Keratinocyte (primary cell): ENCODE measurements around the gene CHTOP. TPM values are rescaled to one million over a fixed set of nuclear protein-coding genes. Genes with fewer than 3 reads are reported as not detected.

Experiments used
- DNase-seq: peaks from one replicate; pipeline ENCODE4 v3.0.0-alpha.2; 2011; ENCODE audit warnings: low read depth, missing footprints, low spot score
- FAIRE-seq: peaks from 2 replicates; lab custom pipeline; 2011; peaks lifted over from hg19 to GRCh38; lab: Jason Lieb, UNC
- H2AFZ ChIP-seq: 2 replicates; pipeline ENCODE4 v1.6.0; 2012; ENCODE audit warnings: low read length, control low read depth, inconsistent platforms; ENCODE audit not compliant: control insufficient read depth
- H3K27ac ChIP-seq: 2 replicates; pipeline ENCODE4 v1.5.1; 2011; ENCODE audit warnings: low read length; ENCODE audit not compliant: control insufficient read depth, insufficient read depth
- H3K27me3 ChIP-seq: 3 replicates; pipeline ENCODE4 v1.6.0; 2011; ENCODE audit warnings: low read length; ENCODE audit not compliant: control insufficient read depth, insufficient read depth; ENCODE audit errors: extremely low read depth
- H3K36me3 ChIP-seq, 2 experiments: 2 replicates in 1 of 2; 3 replicates in 1 of 2; pipeline ENCODE4 v1.5.1; 2011; ENCODE audit warnings: low read length in 2 of 2, mild to moderate bottlenecking in 1 of 2; ENCODE audit not compliant: control insufficient read depth in 2 of 2, insufficient read depth in 2 of 2; ENCODE audit errors: extremely low read depth in 1 of 2
- H3K4me1 ChIP-seq: 3 replicates; pipeline ENCODE4 v1.5.1; 2011; ENCODE audit warnings: low read length; ENCODE audit not compliant: control insufficient read depth, insufficient read depth; ENCODE audit errors: extremely low read depth
- H3K4me2 ChIP-seq: 3 replicates; pipeline ENCODE4 v1.6.0; 2011; ENCODE audit warnings: low read depth, low read length; ENCODE audit not compliant: control insufficient read depth, insufficient read depth; ENCODE audit errors: extremely low read depth
- H3K4me3 ChIP-seq, 3 experiments: fragments of 200-600 bp in 1 of 3; sonication (generic) in 1 of 3; 2 replicates in 2 of 3; 3 replicates in 1 of 3; pipeline ENCODE4 v1.5.1; 2011 to 2016; ENCODE audit warnings: low read length in 3 of 3, mild to moderate bottlenecking in 3 of 3, control low read depth in 2 of 3, inconsistent platforms in 1 of 3, low read depth in 1 of 3, mixed read lengths in 1 of 3, mixed run types in 1 of 3, moderate library complexity in 1 of 3; ENCODE audit not compliant: control insufficient read depth in 2 of 3, insufficient read depth in 2 of 3; ENCODE audit errors: extremely low read depth in 1 of 3
- H3K79me2 ChIP-seq: 2 replicates; pipeline ENCODE4 v1.6.0; 2012; ENCODE audit warnings: low read length; ENCODE audit not compliant: control insufficient read depth, insufficient read depth
- H3K9ac ChIP-seq: 3 replicates; pipeline ENCODE4 v1.6.0; 2011; ENCODE audit warnings: low read length; ENCODE audit not compliant: control insufficient read depth, insufficient read depth; ENCODE audit errors: extremely low read depth
- H3K9me1 ChIP-seq: 3 replicates; pipeline ENCODE4 v1.6.0; 2011; ENCODE audit warnings: low read length; ENCODE audit not compliant: control insufficient read depth, insufficient read depth; ENCODE audit errors: extremely low read depth
- H3K9me3 ChIP-seq: 2 replicates; pipeline ENCODE4 v1.5.1; 2012; ENCODE audit warnings: low read depth, low read length; ENCODE audit not compliant: control insufficient read depth
- H4K20me1 ChIP-seq: 3 replicates; pipeline ENCODE4 v1.6.0; 2011; ENCODE audit warnings: low read length; ENCODE audit not compliant: control insufficient read depth, insufficient read depth; ENCODE audit errors: extremely low read depth
- EZH2 ChIP-seq: IDR thresholded peaks from one replicate; pipeline ENCODE4 v1.6.1; 2012; ENCODE audit warnings: inconsistent platforms, mild to moderate bottlenecking, low read length, moderate library complexity
- dilution Hi-C: fragments of 300-500 bp; cut with MboI; formaldehyde crosslinking; loops from one replicate; pipeline ENCODE4 v1.7.0; 2020; ENCODE audit warnings: low sequenced_read_pairs; ENCODE audit not compliant: extremely low pct_ligation_motif_present
- polyA plus RNA-seq, 5 experiments: library from polyadenylated mRNA; depleted of rRNA in 3 of 5; stranded (reverse) in 3 of 5; stranded (forward) in 1 of 5; unstranded in 1 of 5; fragments of >200 nt; gene quantifications; 1 replicate in 1 of 5; 2 replicates in 3 of 5; 3 replicates in 1 of 5; pipeline versions ENCODE4 v1.2.1 to v1.2.3, GENCODE V29; 2011 to 2012; ENCODE audit warnings: missing spikeins in 2 of 5, low read depth in 1 of 5, low replicate concordance in 1 of 5
- TF ChIP-seq, protein P1 (sequence below), 3 experiments: IDR thresholded peaks in 1 of 3; conservative IDR thresholded peaks in 1 of 3; optimal IDR thresholded peaks in 1 of 3; 2 replicates in 2 of 3; 3 replicates in 1 of 3; pipeline versions ENCODE3 to v1.5.1; 2011; ENCODE audit warnings: low read length in 3 of 3, mild to moderate bottlenecking in 3 of 3, moderate library complexity in 2 of 3, control low read depth in 1 of 3, inconsistent platforms in 1 of 3; ENCODE audit not compliant: insufficient read depth in 2 of 3; ENCODE audit errors: extremely low read depth in 1 of 3

CHTOP gene
- polyA plus RNA-seq, 1 donor (not counting 4 experiments of a cell fraction or from before 2014, with no cell fraction given) = 68.6 TPM

DNA sequence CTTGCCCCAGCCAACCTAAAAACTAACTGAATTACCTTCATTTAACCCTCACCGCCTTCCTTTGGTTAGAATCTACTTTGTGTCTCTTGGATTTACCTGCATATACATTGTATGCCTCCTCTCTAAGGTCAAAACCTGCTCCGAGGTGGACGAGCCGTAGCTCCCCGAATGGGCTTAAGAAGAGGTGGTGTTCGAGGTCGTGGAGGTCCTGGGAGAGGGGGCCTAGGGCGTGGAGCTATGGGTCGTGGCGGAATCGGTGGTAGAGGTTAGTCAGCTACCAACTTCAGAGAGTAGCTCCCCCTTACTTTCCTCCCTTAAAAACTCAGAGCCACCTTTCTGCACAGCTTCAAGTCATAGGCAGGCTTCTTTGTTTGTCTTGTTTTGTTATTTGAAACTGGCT lies 9.2 kb downstream of the CHTOP start:
- Histone ChIP-seq H2AFZ (no peak overlapping the region), H3K36me3 (peaks cover 34 to 64% of the 10 kb centered on the region in 2 experiments), H4K20me1 (peaks cover 6% of the 10 kb centered on the region), H3K4me1 (no peaks in the 10 kb centered on the region), H3K79me2 (peaks cover 25% of the 10 kb centered on the region), H3K9ac (no peak overlapping the region), H3K27ac (no peak overlapping the region), H3K4me2 (no peak overlapping the region), H3K4me3 (no peak overlapping the region), H3K9me3 (no peaks in the 10 kb centered on the region), H3K27me3 (no peaks in the 10 kb centered on the region), H3K9me1 (no peaks in the 10 kb centered on the region)
- no peak for TF ChIP-seq EZH2
- TF ChIP-seq, protein P1, sequence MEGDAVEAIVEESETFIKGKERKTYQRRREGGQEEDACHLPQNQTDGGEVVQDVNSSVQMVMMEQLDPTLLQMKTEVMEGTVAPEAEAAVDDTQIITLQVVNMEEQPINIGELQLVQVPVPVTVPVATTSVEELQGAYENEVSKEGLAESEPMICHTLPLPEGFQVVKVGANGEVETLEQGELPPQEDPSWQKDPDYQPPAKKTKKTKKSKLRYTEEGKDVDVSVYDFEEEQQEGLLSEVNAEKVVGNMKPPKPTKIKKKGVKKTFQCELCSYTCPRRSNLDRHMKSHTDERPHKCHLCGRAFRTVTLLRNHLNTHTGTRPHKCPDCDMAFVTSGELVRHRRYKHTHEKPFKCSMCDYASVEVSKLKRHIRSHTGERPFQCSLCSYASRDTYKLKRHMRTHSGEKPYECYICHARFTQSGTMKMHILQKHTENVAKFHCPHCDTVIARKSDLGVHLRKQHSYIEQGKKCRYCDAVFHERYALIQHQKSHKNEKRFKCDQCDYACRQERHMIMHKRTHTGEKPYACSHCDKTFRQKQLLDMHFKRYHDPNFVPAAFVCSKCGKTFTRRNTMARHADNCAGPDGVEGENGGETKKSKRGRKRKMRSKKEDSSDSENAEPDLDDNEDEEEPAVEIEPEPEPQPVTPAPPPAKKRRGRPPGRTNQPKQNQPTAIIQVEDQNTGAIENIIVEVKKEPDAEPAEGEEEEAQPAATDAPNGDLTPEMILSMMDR (optimal IDR thresholded peaks at IDR 0.05 in 1 of 3, IDR thresholded peaks at IDR 0.05 in 1 of 3, conservative IDR thresholded peaks at IDR 0.05 in 1 of 3; ENCODE audit: extremely low read depth in 1 of 3, insufficient read depth in 2 of 3, low read length in 3 of 3) = no peak
- dilution Hi-C loops = no loop called here
- no peak for FAIRE-seq
- no peak for DNase-seq

- no peaks in the 10 kb centered on the region for H3K27me3 ChIP-seq
- H3K79me2 ChIP-seq = peaks cover 20% of the 10 kb centered on the region
- no peak for DNase-seq
- no peaks in the 10 kb centered on the region for H3K9me3 ChIP-seq
- no peak overlapping the region for H3K4me2 ChIP-seq
- no peak overlapping the region for H3K9ac ChIP-seq
- dilution Hi-C loops = no loop called here
- FAIRE-seq = no peak
- H3K36me3 ChIP-seq = peaks cover 30 to 57% of the 10 kb centered on the region in 2 experiments
- no peaks in the 10 kb centered on the region for H3K4me1 ChIP-seq
- H3K9me1 ChIP-seq = no peaks in the 10 kb centered on the region
- no peak overlapping the region for H3K27ac ChIP-seq
- peaks cover 6% of the 10 kb centered on the region for H4K20me1 ChIP-seq
- TF ChIP-seq, protein P1 (optimal IDR thresholded peaks at IDR 0.05 in 1 of 3, IDR thresholded peaks at IDR 0.05 in 1 of 3, conservative IDR thresholded peaks at IDR 0.05 in 1 of 3; ENCODE audit: extremely low read depth in 1 of 3, insufficient read depth in 2 of 3, low read length in 3 of 3) = no peak
- TF ChIP-seq EZH2 = no peak
- H2AFZ ChIP-seq = no peak overlapping the region
- no peak overlapping the region for H3K4me3 ChIP-seq
Measured at GRCh38 chr1:153643816-153644215, 9.9 kb downstream of the CHTOP start.
